Endodermal cell (in vitro differentiated cells): ENCODE data around the gene SMPD2. TPM values are rescaled to one million over a fixed set of nuclear protein-coding genes. Genes with fewer than 3 reads are reported as not detected.
A peak's percentile ranks its signal among the peaks of the same experiment; 100 is the strongest.

Source experiments
- DNase-seq: peaks from one replicate; pipeline ENCODE4 v3.0.0-alpha.2; 2017
- H3K27ac ChIP-seq: 2 replicates; pipeline ENCODE4 v1.5.1; 2013; ENCODE audit warnings: mild to moderate bottlenecking, low read depth, low read length, moderate library complexity
- H3K27me3 ChIP-seq: 2 replicates; pipeline ENCODE4 v1.6.1; 2013; ENCODE audit warnings: mild to moderate bottlenecking, low read length, moderate library complexity; ENCODE audit not compliant: insufficient read depth, control insufficient read depth, poor library complexity, severe bottlenecking
- H3K36me3 ChIP-seq: 2 replicates; pipeline ENCODE4 v1.7.0; 2013; ENCODE audit warnings: mild to moderate bottlenecking, low read length, moderate library complexity; ENCODE audit not compliant: control insufficient read depth, insufficient read depth
- H3K4me1 ChIP-seq: one replicate; pipeline ENCODE4 v1.7.0; 2013; ENCODE audit warnings: low read length; ENCODE audit not compliant: control insufficient read depth, insufficient read depth
- H3K4me3 ChIP-seq: 2 replicates; pipeline ENCODE4 v1.5.1; 2013; ENCODE audit warnings: mild to moderate bottlenecking, low read length, moderate library complexity
- H3K9ac ChIP-seq: 2 replicates; pipeline ENCODE4 v1.6.1; 2013; ENCODE audit warnings: mild to moderate bottlenecking, low read length, moderate library complexity; ENCODE audit not compliant: poor library complexity, severe bottlenecking; ENCODE audit errors: extremely low read depth
- H3K9me3 ChIP-seq: 2 replicates; pipeline ENCODE4 v1.6.1; 2013; ENCODE audit warnings: mild to moderate bottlenecking, low read length, moderate library complexity; ENCODE audit not compliant: control insufficient read depth
- H3K27ac Mint-ChIP-seq: 2 replicates; pipeline ENCODE4 v1.8.0; 2020; ENCODE audit warnings: mixed read lengths
- H3K27me3 Mint-ChIP-seq: 2 replicates; pipeline ENCODE4 v1.8.0; 2021; ENCODE audit warnings: mild to moderate bottlenecking, mixed read lengths; ENCODE audit not compliant: insufficient read depth
- H3K36me3 Mint-ChIP-seq: 2 replicates; pipeline ENCODE4 v1.8.0; 2020; ENCODE audit warnings: low read depth, mixed read lengths
- H3K4me1 Mint-ChIP-seq: 2 replicates; pipeline ENCODE4 v1.8.0; 2020; ENCODE audit warnings: mixed read lengths
- H3K4me3 Mint-ChIP-seq: 2 replicates; pipeline ENCODE4 v1.8.0; 2020; ENCODE audit warnings: mild to moderate bottlenecking, moderate library complexity, mixed read lengths
- H3K9me3 Mint-ChIP-seq: 2 replicates; pipeline ENCODE4 v1.8.0; 2020; ENCODE audit warnings: mild to moderate bottlenecking, mixed read lengths
- CTCF ChIP-seq: fragments of 200-600 bp; sonication (generic); conservative IDR thresholded peaks from 2 replicates; pipeline ENCODE4 v1.5.0; 2021; ENCODE audit warnings: antibody characterized with exemption, mild to moderate bottlenecking
- WGBS, 2 experiments: methylation state at CpG; one replicate each; pipeline versions ENCODE4 v1.1.5 to v1.1.7; 2013; ENCODE audit warnings: missing lambda C conversion rate in 2 of 2, mixed read lengths in 1 of 2; ENCODE audit not compliant: insufficient coverage in 1 of 2, insufficient read length in 1 of 2; 5-methylcytosine and 5-hydroxymethylcytosine counted together
- total RNA-seq, 2 donors: library from RNA; stranded (reverse); fragmentation: NEBNext Ultra II Directional in 1 of 2; extraction: Animal tissue kit (Norgen Biotek cat#: 25700) in 1 of 2; gene quantifications; 2 replicates in 1 of 2; 3 replicates in 1 of 2; pipeline ENCODE4 v1.2.1, GENCODE V29; 2021

Gene SMPD2
- total RNA-seq, 2 donors from 2014 or later = 11.1 to 12.0 TPM

- Mint-ChIP-seq H3K36me3 (peaks cover 68% of the 10 kb centered on the region), H3K27ac (no peak overlapping the region)
- H3K27me3 ChIP-seq = no peaks in the 10 kb centered on the region
Observed at GRCh38 chr6:109475625-109476024, 35.1 kb downstream of the SMPD2 start.

GRCh38 chr6:109477184-109477583 is 36.7 kb downstream of the SMPD2 start:
- peaks cover 83% of the 10 kb centered on the region for H3K36me3 ChIP-seq
- whole genome bisulfite sequencing, 2 experiments = 60 to 100% methylated on average over 1 to 2 of the region's 2 CpGs
- H3K27me3 ChIP-seq = no peaks in the 10 kb centered on the region
- peak overlapping the region; percentile 58 for H3K4me3 ChIP-seq
- DNase-seq = no peak
- H3K9ac ChIP-seq = no peak overlapping the region
- H3K27me3 Mint-ChIP-seq = no peaks in the 10 kb centered on the region
- H3K27ac ChIP-seq = no peak overlapping the region
- H3K9me3 ChIP-seq = peaks cover 14% of the 10 kb centered on the region
- peak overlapping the region; percentile 92 for H3K27ac Mint-ChIP-seq
- peaks cover 39% of the 10 kb centered on the region for H3K4me1 Mint-ChIP-seq
- H3K4me3 Mint-ChIP-seq = peak overlapping the region; percentile 42
- H3K4me1 ChIP-seq = no peaks in the 10 kb centered on the region
- H3K36me3 Mint-ChIP-seq = peaks cover 65% of the 10 kb centered on the region
- no peaks in the 10 kb centered on the region for H3K9me3 Mint-ChIP-seq
- no peak for TF ChIP-seq CTCF

More at GRCh38 chr6:109475625-109476024, 35.1 kb downstream of the SMPD2 start:
- Histone ChIP-seq H3K9me3 (peaks cover 14% of the 10 kb centered on the region), H3K36me3 (peaks cover 82% of the 10 kb centered on the region), H3K4me3 (no peak overlapping the region), H3K4me1 (no peaks in the 10 kb centered on the region), H3K27ac (no peak overlapping the region), H3K9ac (no peak overlapping the region)
- WGBS, 2 experiments = 85 to 95% methylated on average over 2 of the region's 2 CpGs
- H3K4me3 Mint-ChIP-seq = no peak overlapping the region
- peaks cover 35% of the 10 kb centered on the region for H3K4me1 Mint-ChIP-seq
- TF ChIP-seq CTCF = no peak
- no peaks in the 10 kb centered on the region for H3K9me3 Mint-ChIP-seq
- no peaks in the 10 kb centered on the region for H3K27me3 Mint-ChIP-seq
- DNase-seq = no peak

GRCh38 chr6:109477725-109478124 is 37.2 kb downstream of the SMPD2 start:
- 23 to 76% methylated on average over 1 to 2 of the region's 2 CpGs for WGBS, 2 experiments
- H3K9ac ChIP-seq = no peak overlapping the region
- peaks cover 14% of the 10 kb centered on the region for H3K9me3 ChIP-seq
- H3K27me3 ChIP-seq = no peaks in the 10 kb centered on the region
- no peak overlapping the region for H3K27ac ChIP-seq
- DNase-seq = no peak
- TF ChIP-seq CTCF = no peak
- H3K4me3 Mint-ChIP-seq = peak overlapping the region; percentile 42
- peaks cover 39% of the 10 kb centered on the region for H3K4me1 Mint-ChIP-seq
- no peaks in the 10 kb centered on the region for H3K9me3 Mint-ChIP-seq
- peaks cover 78% of the 10 kb centered on the region for H3K36me3 ChIP-seq
- no peaks in the 10 kb centered on the region for H3K4me1 ChIP-seq
- H3K27me3 Mint-ChIP-seq = no peaks in the 10 kb centered on the region
- H3K27ac Mint-ChIP-seq = peak overlapping the region; percentile 92
- H3K4me3 ChIP-seq = peak overlapping the region; percentile 58
- H3K36me3 Mint-ChIP-seq = peaks cover 60% of the 10 kb centered on the region
